Measurements from ENCODE around the gene TRERF1.
"Not testable (repeated sequence)": the region's sequence is repeated elsewhere in the genome, so short reads cannot be mapped to it uniquely, and the experiment has no call there.

The TRERF1 gene

GRCh38 chr6:42450477-42451332 lies 1.0 kb downstream of the TRERF1 start:
- DNase-seq, result peak; percentile 58

GRCh38 chr6:42449917-42450476 lies 1.7 kb downstream of the TRERF1 start:
- no peak for DNase-seq

DNA sequence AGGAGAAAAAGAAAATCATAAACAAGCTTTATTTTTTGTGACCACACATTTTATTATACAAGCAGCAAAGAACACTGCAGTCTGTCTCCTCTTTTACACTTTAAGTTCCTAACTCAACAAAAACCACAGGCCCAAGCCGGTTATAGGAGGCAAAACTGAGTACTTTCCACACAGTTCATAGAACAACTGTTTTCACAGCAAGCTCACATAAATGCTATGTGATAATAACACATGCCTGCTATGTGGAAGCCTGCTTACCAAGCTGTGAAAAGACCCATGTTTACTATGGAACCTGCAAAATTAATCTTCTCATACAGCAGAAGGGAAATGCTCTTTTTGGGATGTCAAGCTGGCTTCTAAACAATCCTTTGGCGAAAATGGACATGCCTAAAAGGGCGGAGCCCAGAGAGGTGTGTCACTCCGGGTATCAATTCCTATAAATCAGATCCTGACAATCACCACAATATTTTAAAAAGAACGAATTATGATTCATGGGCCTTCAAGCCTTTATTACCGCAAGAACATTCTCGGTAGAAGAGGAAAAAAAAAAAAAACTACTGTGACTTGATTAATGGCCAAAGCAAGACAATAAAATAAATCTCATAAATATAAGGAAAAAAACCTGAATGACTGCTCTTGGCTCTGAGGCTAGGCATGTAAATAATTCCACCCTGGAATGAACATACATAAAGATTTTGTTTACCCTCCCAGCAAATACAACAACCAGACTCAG lies 2.6 kb downstream of the TRERF1 start:
- DNase-seq, result no peak

GRCh38 chr6:42448391-42448790 lies 3.3 kb downstream of the TRERF1 start:
- DNase-seq, result no peak

- no peak for DNase-seq
These were observed 4.7 kb downstream of the TRERF1 start for GRCh38 chr6:42446996-42447395.

DNA sequence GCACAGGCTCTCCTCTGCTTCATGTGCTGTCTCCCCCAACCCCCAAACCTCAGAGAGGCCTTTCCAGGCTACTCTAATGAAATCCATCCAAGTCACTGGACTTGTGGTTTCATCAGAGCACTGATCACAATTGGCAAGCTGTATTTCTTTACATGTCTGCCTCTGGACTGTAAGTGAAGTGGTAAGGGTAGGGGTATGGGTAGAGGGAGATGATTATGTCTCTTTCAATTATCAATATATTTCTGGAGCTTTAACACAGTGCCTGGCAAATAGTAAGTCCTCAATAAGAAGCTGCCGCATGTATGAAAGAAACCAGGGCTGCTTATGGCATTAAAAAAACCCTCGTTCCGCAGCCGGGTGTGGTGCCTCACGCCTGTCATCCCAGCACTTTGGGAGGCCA lies 5.4 kb downstream of the TRERF1 start:
- no peak for DNase-seq

GRCh38 chr6:42445955-42446354 lies 5.8 kb downstream of the TRERF1 start:
- DNase-seq, result not testable (repeated sequence)

DNA sequence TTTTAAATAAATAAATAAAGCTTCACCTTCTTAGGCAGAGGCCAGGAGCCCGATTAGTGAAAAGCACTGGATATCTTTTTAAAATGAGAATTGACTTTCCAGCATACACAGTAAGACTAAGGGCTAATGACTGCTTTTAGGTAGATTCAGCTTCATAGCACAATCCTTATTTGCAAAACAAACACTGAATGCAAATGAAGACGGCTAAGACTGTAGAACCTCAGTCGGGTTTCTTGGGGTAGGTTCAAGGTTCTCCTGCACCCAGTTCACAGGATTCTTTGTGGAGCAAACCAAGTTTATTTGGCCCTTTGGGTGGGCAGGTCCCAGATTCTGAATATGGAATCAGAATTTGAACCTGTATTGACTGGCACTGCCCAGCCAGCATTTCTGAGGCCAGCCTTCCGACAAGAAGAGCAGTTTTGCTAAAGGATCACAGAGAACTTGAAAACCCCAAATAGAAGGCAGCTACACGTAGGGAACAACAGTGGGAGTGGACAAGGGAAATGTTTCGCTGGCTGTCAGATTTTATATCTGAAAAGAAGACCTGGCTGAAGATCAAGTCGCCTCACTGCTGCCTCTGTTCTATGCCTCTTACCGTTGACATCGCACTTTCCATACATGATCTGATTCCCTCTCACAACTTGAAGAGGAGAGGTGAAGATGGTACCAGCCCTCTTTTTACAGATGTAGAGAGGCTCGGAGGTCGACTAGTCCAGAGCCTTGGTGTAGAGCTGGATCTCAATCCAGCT lies 8.2 kb downstream of the TRERF1 start:
- DNase-seq, result no peak

DNA sequence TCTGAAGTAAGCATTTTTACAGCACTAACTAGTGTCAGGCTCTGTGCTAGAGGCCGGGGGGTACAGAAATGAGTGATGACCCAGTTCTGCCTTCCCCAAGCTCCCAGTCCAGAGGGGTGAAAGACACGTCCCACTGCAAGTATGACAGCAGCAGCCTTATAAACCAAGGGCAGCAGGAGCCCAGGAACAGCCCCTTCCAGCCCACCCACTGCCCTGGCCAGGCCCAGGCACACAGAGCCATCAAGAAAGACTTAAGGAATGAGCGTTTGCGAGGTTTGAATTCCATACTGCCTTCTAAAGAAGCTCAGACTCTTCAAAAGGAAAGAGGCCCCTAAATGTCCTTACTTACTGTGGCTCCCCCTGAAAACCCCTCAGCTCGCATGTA lies 10.0 kb downstream of the TRERF1 start:
- no peak for DNase-seq

DNA sequence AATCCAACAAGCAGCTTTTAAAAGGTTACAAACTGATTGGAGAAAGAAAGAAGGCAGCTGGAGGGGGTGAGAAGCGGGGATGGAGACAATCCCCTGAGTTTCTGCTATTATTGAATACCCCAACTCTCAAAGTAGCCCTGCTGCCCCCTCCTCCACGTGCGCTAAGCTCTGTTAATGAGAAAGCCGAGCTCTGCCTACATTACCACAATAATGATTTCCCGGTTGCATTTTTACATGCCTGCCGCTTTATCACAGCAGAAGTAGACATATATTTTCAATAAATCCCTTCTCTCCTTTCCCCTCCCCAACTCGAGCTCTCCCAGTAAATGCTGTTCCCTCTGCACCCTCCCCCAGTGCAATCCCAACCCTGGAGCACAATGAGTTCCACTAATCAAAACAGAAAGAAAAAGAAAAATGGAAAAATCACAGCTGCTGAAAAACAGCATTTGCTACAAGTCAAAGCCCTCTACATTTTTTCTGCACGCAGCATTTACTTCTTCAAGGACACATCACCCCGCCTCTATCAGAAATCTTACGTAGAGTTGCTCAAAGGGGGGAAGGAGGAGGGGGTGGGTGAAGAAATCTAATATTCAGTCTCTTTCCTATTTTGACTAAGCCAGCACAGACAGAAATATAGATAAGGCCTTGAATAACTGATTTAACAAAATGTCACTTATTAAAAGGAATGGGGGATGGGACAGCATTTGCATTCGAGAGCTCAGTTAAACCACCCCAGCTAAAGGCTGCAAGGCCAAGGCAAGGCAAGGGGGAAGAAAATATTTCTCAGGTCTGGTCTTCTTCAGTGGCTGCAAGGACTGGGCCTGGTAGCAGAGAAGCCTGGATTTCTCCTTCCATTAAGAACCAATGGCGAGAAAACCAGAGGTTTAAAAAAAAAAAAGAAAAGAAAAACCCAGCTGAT lies 10.7 kb downstream of the TRERF1 start:
- no peak for DNase-seq

- no peak for DNase-seq
These were observed 11.7 kb downstream of the TRERF1 start for GRCh38 chr6:42440027-42440426.

GRCh38 chr6:42436825-42437224 lies 14.9 kb downstream of the TRERF1 start:
- no peak for DNase-seq

- no peak for DNase-seq
These were observed 17.5 kb downstream of the TRERF1 start for GRCh38 chr6:42434237-42434636.

DNA sequence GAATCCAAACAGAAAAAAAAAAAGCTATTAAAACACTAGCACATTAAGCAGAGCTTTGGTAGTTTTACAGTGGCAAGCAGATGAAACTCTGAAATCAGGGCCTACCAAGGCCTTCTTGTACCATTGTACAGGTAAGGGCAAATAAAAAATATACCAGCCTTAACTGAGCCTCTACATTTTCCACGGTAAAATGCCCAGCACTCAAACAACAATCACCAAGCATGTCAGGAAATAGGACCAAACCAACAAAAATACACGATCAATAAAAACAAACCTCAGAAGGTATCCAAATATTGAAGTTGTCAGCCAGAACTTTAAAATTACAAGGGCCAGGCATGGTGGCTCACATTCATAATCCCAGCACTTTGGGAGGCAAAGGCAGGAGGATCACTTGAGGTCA lies 18.3 kb downstream of the TRERF1 start:
- DNase-seq, result no peak

DNA sequence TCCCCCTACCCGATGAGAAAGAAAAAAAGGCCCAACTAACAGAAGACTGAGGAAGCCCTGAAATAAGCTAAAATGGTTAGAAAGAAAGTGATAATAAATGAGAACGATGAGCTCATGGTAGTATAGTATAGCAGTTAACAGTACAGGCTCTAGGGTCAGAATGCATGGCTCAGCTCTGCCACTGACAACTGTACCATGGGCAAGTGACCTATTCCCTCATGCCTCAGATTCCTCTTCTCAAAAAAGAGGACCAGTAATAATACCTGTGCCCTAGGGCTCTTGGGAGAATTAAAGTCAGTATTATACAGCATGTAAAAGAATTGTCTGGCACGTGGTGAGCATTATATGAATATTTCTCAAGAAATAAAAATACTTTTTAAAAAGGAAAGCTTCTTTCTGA lies 19.8 kb downstream of the TRERF1 start:
- DNase-seq, result no peak

DNA sequence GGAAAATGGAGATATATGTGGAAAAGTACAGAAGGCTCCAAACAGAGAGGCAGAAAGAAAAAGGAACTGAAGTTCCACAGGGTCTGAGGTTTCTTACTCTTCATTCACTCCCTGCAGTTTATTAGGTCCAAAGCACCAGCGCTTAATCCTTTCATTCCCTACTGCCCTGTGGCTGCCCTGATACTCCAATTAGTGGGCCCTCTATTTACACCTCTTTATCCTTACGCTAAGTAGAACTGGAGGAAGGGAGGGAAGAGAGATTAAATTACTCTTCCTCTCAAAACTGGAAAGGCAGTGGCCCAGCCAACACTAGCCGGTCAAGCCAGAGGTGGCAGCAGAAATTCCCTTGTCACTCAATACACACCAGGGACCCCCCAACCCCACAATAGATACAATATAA lies 20.4 kb downstream of the TRERF1 start:
- DNase-seq, result no peak

GRCh38 chr6:42429836-42430235 lies 21.9 kb downstream of the TRERF1 start:
- DNase-seq, result no peak

DNA sequence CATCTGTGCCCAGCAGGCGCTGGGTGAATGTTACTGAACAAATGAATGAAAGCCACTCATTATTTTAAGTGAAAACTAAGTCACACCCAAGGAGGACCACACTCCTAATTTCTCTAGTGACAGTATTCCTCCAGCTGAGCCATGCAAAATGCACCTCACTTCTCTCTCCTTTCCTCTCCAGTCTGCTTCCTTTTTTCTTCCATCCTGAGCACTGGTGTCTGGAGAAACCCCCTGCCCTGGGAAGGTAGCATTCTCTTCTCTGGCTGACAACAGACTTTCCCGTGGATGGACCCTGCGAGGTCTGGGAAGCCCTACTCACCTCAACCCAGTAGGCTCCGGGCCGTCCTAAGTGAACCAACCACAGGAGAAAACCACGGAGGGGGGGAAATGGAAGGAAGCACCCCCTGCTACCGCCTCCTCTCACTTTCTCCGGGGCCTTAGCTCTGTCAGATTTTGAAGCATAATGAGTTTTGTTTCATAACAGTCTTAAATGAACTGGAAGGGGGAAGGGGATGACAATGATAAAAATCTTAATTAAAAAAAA lies 22.6 kb downstream of the TRERF1 start:
- DNase-seq, result no peak

- no peak for DNase-seq
These were observed 23.2 kb downstream of the TRERF1 start for GRCh38 chr6:42428326-42429041.

GRCh38 chr6:42427871-42428270 lies 23.9 kb downstream of the TRERF1 start:
- no peak for DNase-seq

- no peak for DNase-seq
These were observed 25.5 kb downstream of the TRERF1 start for GRCh38 chr6:42426191-42426590.

Measured in right forelimb (tissue), 1 donor.